G401 (cell line): ENCODE results near the gene HOXC6. TPM values are rescaled to one million over a fixed set of nuclear protein-coding genes. Genes with fewer than 3 reads are reported as not detected.

Experiments
- DNase-seq: peaks from one replicate; pipeline ENCODE4 v3.0.0-alpha.2; 2015; ENCODE audit warnings: low spot score
- in situ Hi-C: cut with HindIII; loops from 2 replicates; pipeline ENCODE4 v1.10.0; 2016; ENCODE audit warnings: low sequenced_read_pairs, mixed read lengths
- total RNA-seq: library from RNA; depleted of rRNA; stranded (reverse); fragments of >200 nt; shearing (Covaris generic); gene quantifications from 2 replicates; pipeline ENCODE4 v1.2.3, GENCODE V29; 2014; rRNA removed

Gene HOXC6
- 3.7 and 4.1 TPM in 2 replicates for total RNA-seq

- in situ Hi-C loops: no loop called here
- DNase-seq: no peak
Observed at GRCh38 chr12:54028314-54029201, at the start of gene HOXC6. Gene HOXC6, plus strand, starts transcription at chr12:54028440. Its CDS starts 82 bp downstream, at chr12:54028522.

GRCh38 chr12:53978477-53979356, 49.5 kb upstream of the HOXC6 start:
- DNase-seq: no peak

GRCh38 chr12:53980104-53980801, 48.0 kb upstream of the HOXC6 start:
- no peak for DNase-seq
- in situ Hi-C loops: no loop called here

More at GRCh38 chr12:53978477-53979356, 49.5 kb upstream of the HOXC6 start:
- in situ Hi-C loops: no loop called here

- in situ Hi-C loops: no loop called here
- DNase-seq: no peak
Observed at GRCh38 chr12:53980802-53981496, 47.3 kb upstream of the HOXC6 start.

- peak; percentile 41 for DNase-seq
- in situ Hi-C loops: no loop called here
Observed at GRCh38 chr12:53981634-53982565, 46.3 kb upstream of the HOXC6 start.

GRCh38 chr12:53982648-53983567, 45.3 kb upstream of the HOXC6 start:
- no peak for DNase-seq
- in situ Hi-C loops: no loop called here

GRCh38 chr12:53983568-53983949, 44.7 kb upstream of the HOXC6 start:
- in situ Hi-C loops: no loop called here
- DNase-seq: no peak

- in situ Hi-C loops: no loop called here
- no peak for DNase-seq
Observed at GRCh38 chr12:53983950-53984572, 44.2 kb upstream of the HOXC6 start.

GRCh38 chr12:53984901-53985691, 43.1 kb upstream of the HOXC6 start, which contains the start of gene HOXC10:
Gene HOXC10, plus strand, starts transcription at chr12:53985146. Its CDS starts 114 bp downstream, at chr12:53985260.
- peak; percentile 69 for DNase-seq
- in situ Hi-C loops: no loop called here

GRCh38 chr12:53985692-53985993, 42.6 kb upstream of the HOXC6 start:
- in situ Hi-C loops: no loop called here
- no peak for DNase-seq

GRCh38 chr12:53985994-53986685, 42.1 kb upstream of the HOXC6 start:
- DNase-seq: no peak
- in situ Hi-C loops: no loop called here

- in situ Hi-C loops: no loop called here
- DNase-seq: no peak
Observed at GRCh38 chr12:53986686-53987483, 41.4 kb upstream of the HOXC6 start.

- in situ Hi-C loops: no loop called here
- no peak for DNase-seq
Observed at GRCh38 chr12:53987787-53988230, 40.4 kb upstream of the HOXC6 start.

GRCh38 chr12:53988541-53989226, 39.6 kb upstream of the HOXC6 start:
- in situ Hi-C loops: no loop called here

More at GRCh38 chr12:53988541-53989226, 39.6 kb upstream of the HOXC6 start:
- DNase-seq: no peak
